ENCODE data around the gene LPP. TPM values are rescaled to one million over a fixed set of nuclear protein-coding genes. Genes with fewer than 3 reads are reported as not detected.

Gene LPP
- polyA plus RNA-seq, 3 donors = 14.1 to 23.2 (median 15.3) TPM

- Histone ChIP-seq H3K4me2 (replicated peaks; ENCODE audit: extremely low read depth, low read length, poor library complexity, severe bottlenecking) (no peak overlapping the region), H3K27me3 (ENCODE audit: control insufficient read depth in 2 of 2, insufficient read depth in 2 of 2, low read length in 2 of 2) (no peaks in the 10 kb centered on the region), H4K20me1 (ENCODE audit: insufficient read depth, low read length) (no peaks in the 10 kb centered on the region), H3K79me2 (ENCODE audit: insufficient read depth, low read length) (no peaks in the 10 kb centered on the region), H3K4me1 (ENCODE audit: control insufficient read depth in 1 of 2, insufficient read depth in 2 of 2, low read length in 2 of 2) (no peaks in the 10 kb centered on the region), H3K9ac (ENCODE audit: insufficient read depth, low read length, poor library complexity, severe bottlenecking) (no peak overlapping the region), H3K9me3 (replicated peaks in 1 of 2; ENCODE audit: control insufficient read depth in 1 of 2, insufficient read depth in 1 of 2, low read length in 2 of 2) (no peaks in the 10 kb centered on the region), H3K4me3 (replicated peaks in 1 of 3; ENCODE audit: low read depth in 2 of 3, low read length in 3 of 3) (no peak overlapping the region), H3K36me3 (replicated peaks in 1 of 2; ENCODE audit: control insufficient read depth in 1 of 2, insufficient read depth in 2 of 2, low read length in 2 of 2) (peaks cover 0 to 3% of the 10 kb centered on the region in 2 donors), H2AFZ (ENCODE audit: insufficient read depth, low read depth, low read length, poor library complexity, severe bottlenecking) (no peak overlapping the region), H3K27ac (ENCODE audit: low read depth in 1 of 2, low read length in 2 of 2) (no peak overlapping the region)
- peaks cover 0 to 12% of the 10 kb centered on the region in 2 donors for H3K36me3 Mint-ChIP-seq
- no peak overlapping the region for H3K4me3 Mint-ChIP-seq
- 100% methylated on average over 3 of the region's 3 CpGs for WGBS (ENCODE audit: insufficient coverage)
- no peaks in the 10 kb centered on the region for H3K9me3 Mint-ChIP-seq
- intact Hi-C loops (cut with micrococcal nuclease) = no loop called here
- peaks cover 20% of the 10 kb centered on the region for H3K4me1 Mint-ChIP-seq
- peaks cover 0 to 3% (median 0%) of the 10 kb centered on the region in 3 donors for H3K27me3 Mint-ChIP-seq (ENCODE audit: low read depth in 3 of 3)
- DNase-seq = no peak
- peak overlapping the region in 1 of 7 donors; percentile 15 for H3K27ac Mint-ChIP-seq
- TF ChIP-seq CTCF (IDR thresholded peaks at IDR 0.05) = no peak
Measured at GRCh38 chr3:188756241-188756640, 602.3 kb downstream of the LPP start.

- H4K20me1 ChIP-seq (ENCODE audit: insufficient read depth, low read length) = no peaks in the 10 kb centered on the region
- H3K27me3 Mint-ChIP-seq (ENCODE audit: low read depth in 3 of 3) = peaks cover 0 to 3% (median 0%) of the 10 kb centered on the region in 3 donors
- no peak overlapping the region for H3K9ac ChIP-seq (ENCODE audit: insufficient read depth, low read length, poor library complexity, severe bottlenecking)
- peaks cover 11% of the 10 kb centered on the region for H3K4me1 Mint-ChIP-seq
- H3K36me3 ChIP-seq (replicated peaks in 1 of 2; ENCODE audit: control insufficient read depth in 1 of 2, insufficient read depth in 2 of 2, low read length in 2 of 2) = peaks cover 0 to 12% of the 10 kb centered on the region in 2 donors
- peaks cover 0 to 23% of the 10 kb centered on the region in 2 donors for H3K36me3 Mint-ChIP-seq
- no peaks in the 10 kb centered on the region for H3K27me3 ChIP-seq (ENCODE audit: control insufficient read depth in 2 of 2, insufficient read depth in 2 of 2, low read length in 2 of 2)
- H3K9me3 ChIP-seq (replicated peaks in 1 of 2; ENCODE audit: control insufficient read depth in 1 of 2, insufficient read depth in 1 of 2, low read length in 2 of 2) = no peaks in the 10 kb centered on the region
- no peaks in the 10 kb centered on the region for H3K9me3 Mint-ChIP-seq
- intact Hi-C loops (cut with micrococcal nuclease) = no loop called here
- peak overlapping the region in 1 of 2 donors; percentile 21 for H3K27ac ChIP-seq (ENCODE audit: low read depth in 1 of 2, low read length in 2 of 2)
- no peak overlapping the region for H3K4me3 ChIP-seq (replicated peaks in 1 of 3; ENCODE audit: low read depth in 2 of 3, low read length in 3 of 3)
- DNase-seq = no peak
- no peak overlapping the region for H2AFZ ChIP-seq (ENCODE audit: insufficient read depth, low read depth, low read length, poor library complexity, severe bottlenecking)
- no peak for TF ChIP-seq CTCF (IDR thresholded peaks at IDR 0.05)
- no peak overlapping the region for H3K27ac Mint-ChIP-seq
- no peaks in the 10 kb centered on the region for H3K4me1 ChIP-seq (ENCODE audit: control insufficient read depth in 1 of 2, insufficient read depth in 2 of 2, low read length in 2 of 2)
- no peaks in the 10 kb centered on the region for H3K79me2 ChIP-seq (ENCODE audit: insufficient read depth, low read length)
- 100% methylated on average over 1 of the region's 5 CpGs for WGBS (ENCODE audit: insufficient coverage)
- no peak overlapping the region for H3K4me3 Mint-ChIP-seq
- no peak overlapping the region for H3K4me2 ChIP-seq (replicated peaks; ENCODE audit: extremely low read depth, low read length, poor library complexity, severe bottlenecking)
Measured at GRCh38 chr3:188759336-188760005, 605.5 kb downstream of the LPP start.

Measured in CD14-positive monocyte (primary cell).